Measurements from ENCODE around the gene BCL3. TPM values are rescaled to one million over a fixed set of nuclear protein-coding genes. Genes with fewer than 3 reads are reported as not detected.
A peak's percentile ranks its signal among the peaks of the same experiment; 100 is the strongest.

BCL3 gene
- total and polyA plus RNA-seq, 9 donors = 2.7 to 19.2 (median 14.5) TPM

DNA sequence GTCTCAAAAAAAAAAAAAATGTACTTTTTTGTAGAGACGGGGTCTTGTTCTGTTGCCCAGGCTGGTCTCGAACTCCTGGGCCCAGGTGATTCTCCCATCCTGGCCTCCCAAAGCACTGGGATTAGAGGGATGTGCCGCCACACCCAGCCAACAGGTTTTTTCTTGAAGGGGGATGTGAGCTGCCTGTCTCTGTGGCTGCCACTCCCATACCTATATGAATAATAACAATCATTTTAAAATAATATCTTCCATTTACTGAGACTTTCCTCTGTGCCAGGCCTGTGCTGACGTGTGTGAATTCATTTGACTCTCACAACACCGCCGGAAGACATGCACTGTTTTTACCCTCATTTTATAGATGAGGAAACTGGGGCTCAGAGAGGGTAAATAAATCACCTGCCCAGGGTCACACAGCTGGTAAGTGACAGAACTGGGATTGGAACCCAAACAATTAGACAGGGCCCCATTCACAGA, 7.2 kb upstream of the BCL3 start:
- 52% methylated on average over 2 of the region's 6 CpGs for WGBS (ENCODE audit: insufficient coverage)
- Histone ChIP-seq H3K4me1 (ENCODE audit: control insufficient read depth, insufficient read depth, low read length) (peaks cover 44% of the 10 kb centered on the region), H3K27ac (ENCODE audit: low read length) (peak overlapping the region; percentile 88), H3K36me3 (ENCODE audit: control insufficient read depth, insufficient read depth, low read length) (no peaks in the 10 kb centered on the region), H3K27me3 (ENCODE audit: control insufficient read depth, insufficient read depth, low read length) (no peaks in the 10 kb centered on the region), H3K4me3 (ENCODE audit: low read length) (no peak overlapping the region), H3K9me3 (replicated peaks; ENCODE audit: control insufficient read depth, low read depth, low read length) (no peaks in the 10 kb centered on the region)
- DNase-seq = peak; percentile 62

- H3K4me3 ChIP-seq (ENCODE audit: low read length) = no peak overlapping the region
- WGBS (ENCODE audit: insufficient coverage) = 8% methylated on average over 9 of the region's 13 CpGs
Observed at GRCh38 chr19:44741841-44742329, 6.6 kb upstream of the BCL3 start.

GRCh38 chr19:44742330-44743061, 6.0 kb upstream of the BCL3 start:
- H3K27ac ChIP-seq (ENCODE audit: low read length) = peak overlapping the region; percentile 88
- H3K4me3 ChIP-seq (ENCODE audit: low read length) = no peak overlapping the region
- H3K36me3 ChIP-seq (ENCODE audit: control insufficient read depth, insufficient read depth, low read length) = no peaks in the 10 kb centered on the region
- no peaks in the 10 kb centered on the region for H3K9me3 ChIP-seq (replicated peaks; ENCODE audit: control insufficient read depth, low read depth, low read length)
- H3K27me3 ChIP-seq (ENCODE audit: control insufficient read depth, insufficient read depth, low read length) = no peaks in the 10 kb centered on the region
- DNase-seq = no peak
- WGBS (ENCODE audit: insufficient coverage) = 83% methylated on average over 13 of the region's 20 CpGs
- peaks cover 51% of the 10 kb centered on the region for H3K4me1 ChIP-seq (ENCODE audit: control insufficient read depth, insufficient read depth, low read length)

More at GRCh38 chr19:44741841-44742329, 6.6 kb upstream of the BCL3 start:
- H3K27ac ChIP-seq (ENCODE audit: low read length) = peak overlapping the region; percentile 88
- no peaks in the 10 kb centered on the region for H3K27me3 ChIP-seq (ENCODE audit: control insufficient read depth, insufficient read depth, low read length)
- peaks cover 46% of the 10 kb centered on the region for H3K4me1 ChIP-seq (ENCODE audit: control insufficient read depth, insufficient read depth, low read length)
- H3K9me3 ChIP-seq (replicated peaks; ENCODE audit: control insufficient read depth, low read depth, low read length) = no peaks in the 10 kb centered on the region
- peak; percentile 99 for DNase-seq
- no peaks in the 10 kb centered on the region for H3K36me3 ChIP-seq (ENCODE audit: control insufficient read depth, insufficient read depth, low read length)

- DNase-seq = peak; percentile 86
- peak overlapping the region; percentile 95 for H3K27ac ChIP-seq (ENCODE audit: low read length)
- WGBS (ENCODE audit: insufficient coverage) = 43% methylated on average over 1 of the region's 3 CpGs
- no peaks in the 10 kb centered on the region for H3K36me3 ChIP-seq (ENCODE audit: control insufficient read depth, insufficient read depth, low read length)
- peaks cover 66% of the 10 kb centered on the region for H3K4me1 ChIP-seq (ENCODE audit: control insufficient read depth, insufficient read depth, low read length)
- no peaks in the 10 kb centered on the region for H3K27me3 ChIP-seq (ENCODE audit: control insufficient read depth, insufficient read depth, low read length)
- no peak overlapping the region for H3K4me3 ChIP-seq (ENCODE audit: low read length)
- no peaks in the 10 kb centered on the region for H3K9me3 ChIP-seq (replicated peaks; ENCODE audit: control insufficient read depth, low read depth, low read length)
Observed at GRCh38 chr19:44744871-44745332, 3.6 kb upstream of the BCL3 start.

DNA sequence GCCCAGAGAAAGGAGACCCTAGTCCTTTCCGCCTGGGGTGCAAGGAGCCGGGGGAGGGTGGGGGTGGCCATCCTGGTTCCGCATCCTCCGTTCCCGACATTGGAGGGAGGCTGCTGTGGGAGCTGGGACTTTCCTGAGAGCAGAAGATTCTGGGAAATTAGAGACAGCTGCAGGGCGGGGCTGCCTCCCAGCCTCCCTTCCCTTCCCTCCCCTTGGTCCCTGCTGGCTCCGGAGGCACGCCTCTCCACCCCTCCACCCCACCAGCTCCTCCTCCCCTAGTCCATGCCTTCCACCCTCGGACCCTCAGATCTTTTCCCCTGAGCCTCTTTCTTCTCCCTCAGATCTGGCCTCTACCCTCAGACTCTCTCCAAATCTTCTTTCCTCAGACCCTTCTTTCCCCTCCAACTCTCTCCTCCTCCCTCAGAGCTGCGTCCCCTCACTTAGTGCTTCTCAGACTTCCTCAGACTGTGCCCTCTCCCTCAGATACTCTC, 3.1 kb upstream of the BCL3 start:
- Histone ChIP-seq H3K27me3 (ENCODE audit: control insufficient read depth, insufficient read depth, low read length) (no peaks in the 10 kb centered on the region), H3K9me3 (replicated peaks; ENCODE audit: control insufficient read depth, low read depth, low read length) (no peaks in the 10 kb centered on the region), H3K27ac (ENCODE audit: low read length) (peak overlapping the region; percentile 95), H3K4me1 (ENCODE audit: control insufficient read depth, insufficient read depth, low read length) (peaks cover 66% of the 10 kb centered on the region), H3K36me3 (ENCODE audit: control insufficient read depth, insufficient read depth, low read length) (no peaks in the 10 kb centered on the region), H3K4me3 (ENCODE audit: low read length) (no peak overlapping the region)
- DNase-seq = peak; percentile 96
- 14% methylated on average over 6 of the region's 10 CpGs for WGBS (ENCODE audit: insufficient coverage)

GRCh38 chr19:44745887-44746600, 2.5 kb upstream of the BCL3 start:
- Histone ChIP-seq H3K36me3 (ENCODE audit: control insufficient read depth, insufficient read depth, low read length) (peaks cover 4% of the 10 kb centered on the region), H3K27me3 (ENCODE audit: control insufficient read depth, insufficient read depth, low read length) (no peaks in the 10 kb centered on the region), H3K27ac (ENCODE audit: low read length) (peak overlapping the region; percentile 95), H3K9me3 (replicated peaks; ENCODE audit: control insufficient read depth, low read depth, low read length) (no peaks in the 10 kb centered on the region), H3K4me3 (ENCODE audit: low read length) (no peak overlapping the region), H3K4me1 (ENCODE audit: control insufficient read depth, insufficient read depth, low read length) (peaks cover 68% of the 10 kb centered on the region)
- DNase-seq = no peak
- 66% methylated on average over 4 of the region's 4 CpGs for WGBS (ENCODE audit: insufficient coverage)

- DNase-seq = no peak
- peak overlapping the region; percentile 84 for H3K27ac ChIP-seq (ENCODE audit: low read length)
- 63% methylated on average over 3 of the region's 5 CpGs for WGBS (ENCODE audit: insufficient coverage)
- H3K4me3 ChIP-seq (ENCODE audit: low read length) = no peak overlapping the region
- no peaks in the 10 kb centered on the region for H3K27me3 ChIP-seq (ENCODE audit: control insufficient read depth, insufficient read depth, low read length)
- peaks cover 64% of the 10 kb centered on the region for H3K4me1 ChIP-seq (ENCODE audit: control insufficient read depth, insufficient read depth, low read length)
- no peaks in the 10 kb centered on the region for H3K9me3 ChIP-seq (replicated peaks; ENCODE audit: control insufficient read depth, low read depth, low read length)
- peaks cover 8% of the 10 kb centered on the region for H3K36me3 ChIP-seq (ENCODE audit: control insufficient read depth, insufficient read depth, low read length)
Observed at GRCh38 chr19:44746616-44746945, 1.9 kb upstream of the BCL3 start.

DNA sequence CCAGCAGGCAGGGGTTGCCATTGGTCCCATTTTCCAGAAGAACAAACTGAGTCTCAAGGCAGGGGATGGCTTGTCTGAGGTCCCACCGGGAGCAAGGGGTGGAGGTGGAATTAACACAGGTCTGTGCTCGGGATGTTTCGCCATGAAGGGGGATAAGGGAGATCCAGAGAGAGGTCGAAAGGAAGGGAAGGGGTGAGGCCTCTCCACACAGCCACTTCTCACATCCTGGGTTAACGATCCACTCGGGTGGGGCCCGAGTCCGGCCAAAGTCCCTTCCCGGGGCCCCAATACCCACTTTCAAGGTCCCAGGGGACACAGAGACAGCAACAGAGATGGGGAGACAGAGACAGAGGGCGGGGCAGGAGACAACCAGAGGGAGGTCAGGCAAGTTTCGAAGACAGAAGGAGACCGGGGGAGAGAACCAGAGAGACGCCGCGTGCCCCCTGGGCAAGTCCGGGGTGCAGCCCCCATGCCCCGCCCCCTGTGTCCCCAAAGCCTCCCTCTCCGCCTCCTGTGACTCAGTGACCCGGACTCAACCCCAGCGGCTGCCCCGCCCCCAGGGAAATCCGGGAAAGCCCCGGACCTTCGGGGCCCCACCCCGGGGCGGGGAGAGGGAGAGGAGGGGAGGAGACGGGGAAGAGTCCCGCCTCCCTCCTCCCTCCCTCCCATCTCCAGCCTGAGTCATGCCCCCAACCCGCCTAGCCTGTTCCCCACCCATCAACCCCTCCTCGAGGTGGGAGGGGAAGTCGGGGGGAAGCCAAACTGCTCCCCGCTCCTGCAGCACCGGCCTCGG, 1.4 kb upstream of the BCL3 start:
- H3K4me1 ChIP-seq (ENCODE audit: control insufficient read depth, insufficient read depth, low read length) = peaks cover 60% of the 10 kb centered on the region

DNA sequence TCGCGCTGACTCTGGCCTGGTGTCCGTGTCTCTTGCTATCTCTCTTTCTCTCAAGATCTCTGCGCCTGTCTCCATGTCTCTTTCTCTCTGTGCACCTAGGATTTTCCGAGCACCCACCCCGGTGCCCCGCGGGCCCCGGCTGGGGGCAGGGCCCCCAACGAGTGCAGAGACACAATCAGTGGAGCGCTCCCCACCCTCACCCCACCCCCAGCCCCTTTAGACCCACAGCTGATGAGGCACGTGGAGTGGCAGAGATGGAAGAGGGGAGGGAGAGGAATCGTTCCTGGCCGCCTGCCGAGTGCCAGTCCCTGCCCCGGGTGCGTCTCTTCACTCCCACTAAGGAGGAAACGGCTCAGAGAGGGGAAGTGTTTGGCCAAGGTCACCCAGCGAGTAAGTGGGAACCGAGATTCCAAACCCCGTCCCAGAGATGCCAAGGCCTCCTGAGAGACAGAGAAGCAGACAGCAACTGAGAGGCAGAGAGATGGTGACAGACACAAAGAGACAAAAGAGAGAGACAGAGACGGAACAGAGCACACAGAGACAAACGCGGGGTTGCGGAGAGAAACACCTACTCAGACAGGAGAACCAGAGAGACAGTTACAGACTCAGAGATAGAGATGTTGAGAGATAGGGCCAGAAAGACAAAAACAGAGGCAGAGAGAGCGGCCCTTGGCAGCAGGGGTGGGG, 626 bp upstream of the BCL3 start:
- Histone ChIP-seq H3K27me3 (ENCODE audit: control insufficient read depth, insufficient read depth, low read length) (no peaks in the 10 kb centered on the region), H3K36me3 (ENCODE audit: control insufficient read depth, insufficient read depth, low read length) (peaks cover 16% of the 10 kb centered on the region), H3K4me1 (ENCODE audit: control insufficient read depth, insufficient read depth, low read length) (peaks cover 57% of the 10 kb centered on the region), H3K4me3 (ENCODE audit: low read length) (peak overlapping the region; percentile 32), H3K27ac (ENCODE audit: low read length) (peak overlapping the region; percentile 79), H3K9me3 (replicated peaks; ENCODE audit: control insufficient read depth, low read depth, low read length) (no peaks in the 10 kb centered on the region)
- WGBS (ENCODE audit: insufficient coverage) = 0% methylated on average over 11 of the region's 26 CpGs
- DNase-seq = peak; percentile 75

More for the DNA sequence above, 1.4 kb upstream of the BCL3 start:
- H3K27ac ChIP-seq (ENCODE audit: low read length) = peak overlapping the region; percentile 84
- no peaks in the 10 kb centered on the region for H3K9me3 ChIP-seq (replicated peaks; ENCODE audit: control insufficient read depth, low read depth, low read length)
- 6% methylated on average over 12 of the region's 34 CpGs for WGBS (ENCODE audit: insufficient coverage)
- H3K27me3 ChIP-seq (ENCODE audit: control insufficient read depth, insufficient read depth, low read length) = no peaks in the 10 kb centered on the region
- peaks cover 11% of the 10 kb centered on the region for H3K36me3 ChIP-seq (ENCODE audit: control insufficient read depth, insufficient read depth, low read length)
- DNase-seq = peak; percentile 97
- peak overlapping the region; percentile 32 for H3K4me3 ChIP-seq (ENCODE audit: low read length)

Measured in muscle of leg (tissue), 11 donors.